ENCODE results near the gene MRPL43.

- TF ChIP-seq ESRRG (CRISPR knock-in tag; IDR thresholded peaks at IDR 0.05) (no peak), RARB (CRISPR knock-in tag; IDR thresholded peaks at IDR 0.05) (no peak)
Observed at GRCh38 chr10:101014230-101014884, 27.1 kb upstream of the MRPL43 start.
